Endothelial cell of umbilical vein (primary cell): ENCODE measurements around the gene RPL41. TPM values are rescaled to one million over a fixed set of nuclear protein-coding genes. Genes with fewer than 3 reads are reported as not detected.

Source experiments
- BruUV-seq: library from RNA; stranded (reverse); fragments of 400-500 nt; replicated peaks from 2 replicates; lab custom pipeline; 2021; lab: Mats Ljungman, UMichigan
- CTCF ChIA-PET: fragments of 300-600, 350-600 bp; sonication (Branson Sonifier 250); formaldehyde crosslinking; loops from one replicate; lab custom pipeline; 2021; ENCODE audit warnings: antibody characterized with exemption, inconsistent platforms; lab: Charles Lee
- POLR2A ChIA-PET: fragments of 300-600, 350-600 bp; sonication (Branson Sonifier 250); formaldehyde crosslinking; loops from one replicate; lab custom pipeline; 2021; ENCODE audit warnings: antibody characterized with exemption, inconsistent platforms; lab: Charles Lee
- DNase-seq: peaks from one replicate; pipeline ENCODE4 v3.0.0-alpha.2; 2011; ENCODE audit warnings: low read depth, low spot score
- FAIRE-seq: peaks from 2 replicates; lab custom pipeline; 2011; peaks lifted over from hg19 to GRCh38; lab: Jason Lieb, UNC
- H2AFZ ChIP-seq: 2 replicates; pipeline ENCODE4 v1.6.0; 2012; ENCODE audit warnings: low read depth, low read length, control low read depth, inconsistent platforms
- H3K27ac ChIP-seq: 2 replicates; pipeline ENCODE4 v1.5.1; 2011; ENCODE audit warnings: low read depth, mild to moderate bottlenecking, control low read depth, low read length, moderate library complexity; ENCODE audit not compliant: insufficient read depth
- H3K27me3 ChIP-seq, 2 experiments: 2 replicates each; pipeline versions ENCODE4 v1.6.0 to v1.6.1; 2011; ENCODE audit warnings: low read length in 2 of 2, mixed read lengths in 1 of 2; ENCODE audit not compliant: control insufficient read depth in 2 of 2, insufficient read depth in 2 of 2
- H3K36me3 ChIP-seq, 2 experiments: 2 replicates in 1 of 2; 3 replicates in 1 of 2; pipeline ENCODE4 v1.5.1; 2011; ENCODE audit warnings: low read length in 2 of 2, mild to moderate bottlenecking in 1 of 2, moderate library complexity in 1 of 2; ENCODE audit not compliant: control insufficient read depth in 2 of 2, insufficient read depth in 2 of 2; ENCODE audit errors: extremely low read depth in 1 of 2
- H3K4me1 ChIP-seq: 3 replicates; pipeline ENCODE4 v1.5.1; 2011; ENCODE audit warnings: mild to moderate bottlenecking, low read length; ENCODE audit not compliant: control insufficient read depth, insufficient read depth; ENCODE audit errors: extremely low read depth
- H3K4me2 ChIP-seq: 2 replicates; pipeline ENCODE4 v1.6.1; 2011; ENCODE audit warnings: low read length, control low read depth, mixed read lengths; ENCODE audit not compliant: insufficient read depth
- H3K4me3 ChIP-seq, 3 experiments: fragments of 200-600 bp in 1 of 3; sonication (generic), shearing (Covaris generic) in 1 of 3; replicated peaks in 1 of 3; 2 replicates each; pipeline ENCODE4 v1.5.1; 2011 to 2016; ENCODE audit warnings: control low read depth in 3 of 3, low read length in 3 of 3, mild to moderate bottlenecking in 2 of 3, inconsistent platforms in 1 of 3, low read depth in 1 of 3, moderate library complexity in 1 of 3; ENCODE audit not compliant: insufficient read depth in 1 of 3
- H3K79me2 ChIP-seq: 2 replicates; pipeline ENCODE4 v1.6.0; 2012; ENCODE audit warnings: low read length, inconsistent platforms; ENCODE audit not compliant: control insufficient read depth, insufficient read depth
- H3K9ac ChIP-seq: replicated peaks from 2 replicates; pipeline ENCODE3; 2011; ENCODE audit warnings: low read length, control low read depth; ENCODE audit not compliant: insufficient read depth; ENCODE audit errors: extremely low read depth
- H3K9me1 ChIP-seq: replicated peaks from 3 replicates; pipeline ENCODE4 v1.6.0; 2011; ENCODE audit warnings: mild to moderate bottlenecking, low read length; ENCODE audit not compliant: control insufficient read depth, insufficient read depth; ENCODE audit errors: extremely low read depth
- H3K9me3 ChIP-seq: replicated peaks from 2 replicates; pipeline ENCODE4 v1.5.1; 2012; ENCODE audit warnings: low read length, inconsistent platforms; ENCODE audit not compliant: control insufficient read depth, insufficient read depth
- H4K20me1 ChIP-seq: replicated peaks from 2 replicates; pipeline ENCODE3; 2011; ENCODE audit warnings: mild to moderate bottlenecking, low read length; ENCODE audit not compliant: control insufficient read depth, insufficient read depth; ENCODE audit errors: extremely low read depth
- CTCF ChIP-seq, 2 donors: IDR thresholded peaks; 1 replicate in 1 of 2; 2 replicates in 1 of 2; pipeline ENCODE4 v1.5.1; 2011; ENCODE audit warnings: low read length in 2 of 2, mild to moderate bottlenecking in 2 of 2, moderate library complexity in 2 of 2, control low read depth in 1 of 2, inconsistent platforms in 1 of 2, low read depth in 1 of 2; ENCODE audit not compliant: insufficient read depth in 1 of 2; ENCODE audit errors: extremely low read depth in 1 of 2
- EZH2 ChIP-seq: IDR thresholded peaks from 2 replicates; pipeline ENCODE4 v1.6.1; 2012; ENCODE audit warnings: borderline replicate concordance, low read depth, mild to moderate bottlenecking, moderate library complexity, low read length, inconsistent platforms; ENCODE audit not compliant: severe bottlenecking
- FOS ChIP-seq: IDR thresholded peaks from 2 replicates; pipeline ENCODE4 v1.6.1; 2011; ENCODE audit warnings: mild to moderate bottlenecking, low read length, moderate library complexity, borderline replicate concordance; ENCODE audit not compliant: insufficient read depth
- GATA2 ChIP-seq: IDR thresholded peaks from 2 replicates; pipeline ENCODE4 v1.7.0; 2011; ENCODE audit warnings: low read depth, mild to moderate bottlenecking, moderate library complexity, mixed read lengths, low read length; ENCODE audit not compliant: insufficient read length, insufficient read depth
- JUN ChIP-seq: IDR thresholded peaks from 2 replicates; pipeline ENCODE4 v1.6.1; 2011; ENCODE audit warnings: borderline replicate concordance, low read depth; ENCODE audit not compliant: insufficient read length, insufficient read depth
- MYC ChIP-seq: IDR thresholded peaks from one replicate; pipeline ENCODE4 v1.6.1; 2011; ENCODE audit warnings: mild to moderate bottlenecking, low read depth, low read length
- POLR2A ChIP-seq: IDR thresholded peaks from 2 replicates; pipeline ENCODE4 v1.6.1; 2012; ENCODE audit warnings: low read depth, mild to moderate bottlenecking, control low read depth, low read length
- POLR2AphosphoS5 ChIP-seq: IDR thresholded peaks from 2 replicates; pipeline ENCODE4 v1.6.1; 2012; ENCODE audit warnings: low read depth, mild to moderate bottlenecking, control low read depth, low read length, moderate library complexity; ENCODE audit not compliant: insufficient read depth
- dilution Hi-C: fragments of 300-500 bp; cut with MboI; formaldehyde crosslinking; loops from one replicate; pipeline ENCODE4 v1.15.0; 2019; ENCODE audit warnings: low sequenced_read_pairs; ENCODE audit not compliant: extremely low pct_ligation_motif_present
- intact Hi-C: fragments of 100-400 bp; cut with micrococcal nuclease; formaldehyde crosslinking; loops from one replicate; pipeline ENCODE4 v1.10.0; 2022
- polyA plus RNA-seq, 4 experiments: library from polyadenylated mRNA; depleted of rRNA in 3 of 4; stranded (reverse) in 3 of 4; unstranded in 1 of 4; fragments of >200 nt; gene quantifications; 2 replicates each; pipeline versions ENCODE4 v1.2.1 to v1.2.3, GENCODE V29; 2011 to 2012; ENCODE audit warnings: missing spikeins in 1 of 4
- total RNA-seq: library from RNA; stranded (reverse); gene quantifications from 2 replicates; pipeline ENCODE4 v1.2.3, GENCODE V29; 2021
- TF ChIP-seq, protein P1 (sequence below): IDR thresholded peaks from 2 replicates; pipeline ENCODE4 v1.6.1; 2011; ENCODE audit not compliant: insufficient read depth, insufficient read length

The RPL41 gene
- total and polyA plus RNA-seq, 2 donors (not counting 3 experiments of a cell fraction or from before 2014, with no cell fraction given), result 3,212 to 9,990 TPM

GRCh38 chr12:56134897-56135296 lies 18.5 kb downstream of the RPL41 start:
- dilution Hi-C loops (no loop called here), intact Hi-C loops (no loop called here)
- BruUV-seq, result no TSS peak
- Histone ChIP-seq H3K36me3 (peaks cover 22 to 60% of the 10 kb centered on the region in 2 experiments), H3K9me1 (no peaks in the 10 kb centered on the region), H3K4me2 (no peak overlapping the region), H3K4me3 (no peak overlapping the region), H3K9me3 (no peaks in the 10 kb centered on the region), H4K20me1 (no peaks in the 10 kb centered on the region), H3K9ac (no peak overlapping the region), H3K79me2 (peaks cover 6% of the 10 kb centered on the region), H3K4me1 (no peaks in the 10 kb centered on the region), H2AFZ (no peak overlapping the region), H3K27ac (no peak overlapping the region), H3K27me3 (no peaks in the 10 kb centered on the region)
- CTCF ChIA-PET, result no interaction called here
- TF ChIP-seq, protein P1, sequence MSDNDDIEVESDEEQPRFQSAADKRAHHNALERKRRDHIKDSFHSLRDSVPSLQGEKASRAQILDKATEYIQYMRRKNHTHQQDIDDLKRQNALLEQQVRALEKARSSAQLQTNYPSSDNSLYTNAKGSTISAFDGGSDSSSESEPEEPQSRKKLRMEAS, result no peak
- TF ChIP-seq EZH2, result no peak
- TF ChIP-seq POLR2AphosphoS5, result no peak
- no peak for TF ChIP-seq FOS
- no peak for TF ChIP-seq JUN
- TF ChIP-seq CTCF (IDR thresholded peaks at IDR 0.05; ENCODE audit: extremely low read depth in 1 of 2, insufficient read depth in 1 of 2, low read depth in 1 of 2, low read length in 2 of 2), result no peak
- TF ChIP-seq MYC, result no peak
- no peak for TF ChIP-seq GATA2
- TF ChIP-seq POLR2A, result no peak
- POLR2A ChIA-PET, result no interaction called here
- DNase-seq (no peak), FAIRE-seq (no peak)
